Astrocyte (in vitro differentiated cells and primary cell): ENCODE measurements around the gene IGDCC3. TPM values are rescaled to one million over a fixed set of nuclear protein-coding genes. Genes with fewer than 3 reads are reported as not detected.

ENCODE experiments used
- DNase-seq: peaks from one replicate; pipeline ENCODE4 v3.0.0-alpha.2; 2010; ENCODE audit warnings: low read depth
- FAIRE-seq: peaks from 2 replicates; lab custom pipeline; 2011; peaks lifted over from hg19 to GRCh38; lab: Jason Lieb, UNC
- H2AFZ ChIP-seq: 2 replicates; pipeline ENCODE4 v1.6.0; 2012; ENCODE audit warnings: low read depth, low read length, inconsistent platforms
- H3K27ac ChIP-seq: 2 replicates; pipeline ENCODE4 v1.5.1; 2011; ENCODE audit warnings: low read depth, low read length, inconsistent platforms
- H3K27me3 ChIP-seq: 2 replicates; pipeline ENCODE4 v1.6.0; 2011; ENCODE audit warnings: low read length, inconsistent platforms; ENCODE audit not compliant: insufficient read depth
- H3K36me3 ChIP-seq: 2 replicates; pipeline ENCODE4 v1.5.1; 2011; ENCODE audit warnings: low read length, inconsistent platforms; ENCODE audit not compliant: insufficient read depth
- H3K4me1 ChIP-seq: 2 replicates; pipeline ENCODE4 v1.5.1; 2011; ENCODE audit warnings: low read length, inconsistent platforms; ENCODE audit not compliant: insufficient read depth
- H3K4me2 ChIP-seq: 2 replicates; pipeline ENCODE4 v1.6.0; 2012; ENCODE audit warnings: low read length, inconsistent platforms
- H3K4me3 ChIP-seq: 2 replicates; pipeline ENCODE4 v1.5.1; 2011; ENCODE audit warnings: low read depth, mild to moderate bottlenecking, low read length, inconsistent platforms; ENCODE audit not compliant: insufficient read depth
- H3K79me2 ChIP-seq: 2 replicates; pipeline ENCODE4 v1.6.0; 2012; ENCODE audit warnings: mild to moderate bottlenecking, low read length, inconsistent platforms; ENCODE audit not compliant: insufficient read depth
- H3K9ac ChIP-seq: 2 replicates; pipeline ENCODE4 v1.6.0; 2012; ENCODE audit warnings: mild to moderate bottlenecking, low read length, inconsistent platforms
- H3K9me3 ChIP-seq: 2 replicates; pipeline ENCODE4 v1.5.1; 2012; ENCODE audit warnings: low read depth, mild to moderate bottlenecking, low read length, inconsistent platforms; ENCODE audit not compliant: insufficient read depth
- H4K20me1 ChIP-seq: 2 replicates; pipeline ENCODE4 v1.6.0; 2012; ENCODE audit warnings: low read length, inconsistent platforms; ENCODE audit not compliant: insufficient read depth
- H3K27ac Mint-ChIP-seq: one replicate; pipeline ENCODE4 v1.8.0; 2021; ENCODE audit warnings: mild to moderate bottlenecking, mixed read lengths; ENCODE audit not compliant: unreplicated experiment
- H3K27me3 Mint-ChIP-seq: one replicate; pipeline ENCODE4 v1.8.0; 2021; ENCODE audit warnings: low read depth, mixed read lengths; ENCODE audit not compliant: unreplicated experiment
- H3K36me3 Mint-ChIP-seq: one replicate; pipeline ENCODE4 v1.8.0; 2021; ENCODE audit warnings: low read depth, mixed read lengths; ENCODE audit not compliant: unreplicated experiment
- H3K4me1 Mint-ChIP-seq: one replicate; pipeline ENCODE4 v1.8.0; 2021; ENCODE audit warnings: low read depth, mixed read lengths; ENCODE audit not compliant: unreplicated experiment
- H3K4me3 Mint-ChIP-seq: one replicate; pipeline ENCODE4 v1.8.0; 2021; ENCODE audit warnings: mild to moderate bottlenecking, moderate library complexity, mixed read lengths; ENCODE audit not compliant: unreplicated experiment
- H3K9me3 Mint-ChIP-seq: one replicate; pipeline ENCODE4 v1.8.0; 2021; ENCODE audit warnings: mild to moderate bottlenecking, mixed read lengths; ENCODE audit not compliant: unreplicated experiment
- CTCF ChIP-seq: IDR thresholded peaks from 2 replicates; pipeline ENCODE4 v1.5.1; 2011; ENCODE audit warnings: low read depth, mild to moderate bottlenecking, inconsistent platforms, low read length, moderate library complexity; ENCODE audit not compliant: insufficient read depth
- EZH2 ChIP-seq: IDR thresholded peaks from 2 replicates; pipeline ENCODE4 v1.6.1; 2012; ENCODE audit warnings: mild to moderate bottlenecking, low read length, inconsistent platforms; ENCODE audit not compliant: insufficient read depth
- total RNA-seq: library from RNA; stranded (reverse); gene quantifications from 2 replicates; pipeline ENCODE4 v1.2.1, GENCODE V29; 2021

IGDCC3 gene
- total RNA-seq, 1 donor from 2014 or later = 11.0 TPM

- H3K4me3 Mint-ChIP-seq = no peak overlapping the region
- Histone ChIP-seq H3K4me3 (no peak overlapping the region), H3K4me1 (no peaks in the 10 kb centered on the region), H3K9me3 (no peaks in the 10 kb centered on the region), H3K36me3 (no peaks in the 10 kb centered on the region), H3K27ac (no peak overlapping the region), H3K4me2 (no peak overlapping the region), H3K9ac (no peak overlapping the region), H2AFZ (no peak overlapping the region), H4K20me1 (no peaks in the 10 kb centered on the region), H3K79me2 (no peaks in the 10 kb centered on the region), H3K27me3 (peaks cover 11% of the 10 kb centered on the region)
- peaks cover 9% of the 10 kb centered on the region for H3K36me3 Mint-ChIP-seq
- no peak for DNase-seq
- no peaks in the 10 kb centered on the region for H3K9me3 Mint-ChIP-seq
- no peak overlapping the region for H3K27ac Mint-ChIP-seq
- H3K27me3 Mint-ChIP-seq = peaks cover 30% of the 10 kb centered on the region
- no peak for FAIRE-seq
- no peak for TF ChIP-seq EZH2
- peaks cover 9% of the 10 kb centered on the region for H3K4me1 Mint-ChIP-seq
Measured at GRCh38 chr15:65330934-65331645, 46.7 kb downstream of the IGDCC3 start.

GRCh38 chr15:65329984-65330735, 47.6 kb downstream of the IGDCC3 start:
- Histone ChIP-seq H3K9ac (no peak overlapping the region), H3K27ac (no peak overlapping the region), H4K20me1 (no peaks in the 10 kb centered on the region), H3K79me2 (no peaks in the 10 kb centered on the region), H3K4me3 (no peak overlapping the region), H2AFZ (no peak overlapping the region), H3K27me3 (peaks cover 3% of the 10 kb centered on the region), H3K36me3 (no peaks in the 10 kb centered on the region), H3K9me3 (no peaks in the 10 kb centered on the region), H3K4me2 (no peak overlapping the region), H3K4me1 (no peaks in the 10 kb centered on the region)
- Mint-ChIP-seq H3K4me3 (no peak overlapping the region), H3K27ac (no peak overlapping the region), H3K4me1 (peaks cover 9% of the 10 kb centered on the region), H3K9me3 (no peaks in the 10 kb centered on the region), H3K27me3 (peaks cover 24% of the 10 kb centered on the region), H3K36me3 (peaks cover 9% of the 10 kb centered on the region)
- no peak for FAIRE-seq
- no peak for DNase-seq
- no peak for TF ChIP-seq CTCF
- no peak for TF ChIP-seq EZH2

GRCh38 chr15:65329288-65329983, 48.4 kb downstream of the IGDCC3 start:
- Histone ChIP-seq H3K27me3 (no peaks in the 10 kb centered on the region), H3K36me3 (no peaks in the 10 kb centered on the region), H3K79me2 (no peaks in the 10 kb centered on the region), H3K4me3 (no peak overlapping the region), H3K27ac (no peak overlapping the region), H3K9me3 (no peaks in the 10 kb centered on the region), H3K9ac (no peak overlapping the region), H2AFZ (no peak overlapping the region), H3K4me1 (no peaks in the 10 kb centered on the region), H3K4me2 (no peak overlapping the region), H4K20me1 (no peaks in the 10 kb centered on the region)
- DNase-seq (no peak), FAIRE-seq (no peak)
- Mint-ChIP-seq H3K27ac (no peak overlapping the region), H3K9me3 (no peaks in the 10 kb centered on the region), H3K27me3 (peaks cover 28% of the 10 kb centered on the region), H3K4me1 (peaks cover 9% of the 10 kb centered on the region), H3K4me3 (no peak overlapping the region), H3K36me3 (peaks cover 9% of the 10 kb centered on the region)
- TF ChIP-seq EZH2 = no peak
- no peak for TF ChIP-seq CTCF
